RWPE1 (cell line): Measurements from ENCODE around the gene BAIAP2.
"Not testable (repeated sequence)": the region's sequence is repeated elsewhere in the genome, so short reads cannot be mapped to it uniquely, and the experiment has no call there.

Source experiments
- CTCF ChIA-PET: fragments of 350-600 bp; sonication (Branson Sonifier 250); formaldehyde crosslinking; extraction: SDS; loops from one replicate; lab custom pipeline; 2021; lab: Yijun Ruan, JAX
- POLR2A ChIA-PET: fragments of 400-600 bp; formaldehyde crosslinking; extraction: SDS; loops from one replicate; lab custom pipeline; 2020; ENCODE audit warnings: antibody characterized with exemption; ENCODE audit not compliant: low non-redundant PET; lab: Yijun Ruan, JAX
- DNase-seq: peaks from one replicate; pipeline ENCODE4 v3.0.0; 2012; ENCODE audit warnings: low spot score
- H3K27ac ChIP-seq: fragments of 450-650 bp; 2 replicates; pipeline ENCODE4 v1.5.1; 2017
- TF ChIP-seq, protein P1 (sequence below): fragments of 450-650 bp; conservative IDR thresholded peaks from 2 replicates; pipeline ENCODE4 v1.5.1; 2017; ENCODE audit warnings: low read depth, mild to moderate bottlenecking

Gene BAIAP2

GRCh38 chr17:81150377-81151077 is 115.6 kb downstream of the BAIAP2 start:
- TF ChIP-seq, protein P1, sequence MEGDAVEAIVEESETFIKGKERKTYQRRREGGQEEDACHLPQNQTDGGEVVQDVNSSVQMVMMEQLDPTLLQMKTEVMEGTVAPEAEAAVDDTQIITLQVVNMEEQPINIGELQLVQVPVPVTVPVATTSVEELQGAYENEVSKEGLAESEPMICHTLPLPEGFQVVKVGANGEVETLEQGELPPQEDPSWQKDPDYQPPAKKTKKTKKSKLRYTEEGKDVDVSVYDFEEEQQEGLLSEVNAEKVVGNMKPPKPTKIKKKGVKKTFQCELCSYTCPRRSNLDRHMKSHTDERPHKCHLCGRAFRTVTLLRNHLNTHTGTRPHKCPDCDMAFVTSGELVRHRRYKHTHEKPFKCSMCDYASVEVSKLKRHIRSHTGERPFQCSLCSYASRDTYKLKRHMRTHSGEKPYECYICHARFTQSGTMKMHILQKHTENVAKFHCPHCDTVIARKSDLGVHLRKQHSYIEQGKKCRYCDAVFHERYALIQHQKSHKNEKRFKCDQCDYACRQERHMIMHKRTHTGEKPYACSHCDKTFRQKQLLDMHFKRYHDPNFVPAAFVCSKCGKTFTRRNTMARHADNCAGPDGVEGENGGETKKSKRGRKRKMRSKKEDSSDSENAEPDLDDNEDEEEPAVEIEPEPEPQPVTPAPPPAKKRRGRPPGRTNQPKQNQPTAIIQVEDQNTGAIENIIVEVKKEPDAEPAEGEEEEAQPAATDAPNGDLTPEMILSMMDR = no peak
- POLR2A ChIA-PET = interaction anchor here (0.7 kb wide), 1 partner anchor 80 kb away, joined by 14 read pairs; no protein-coding TSS in a partner anchor
- CTCF ChIA-PET = interaction anchor here (0.6 kb wide), 1 partner anchor 57 kb away, joined by 3 read pairs; no protein-coding TSS in a partner anchor
- no peak for DNase-seq
- H3K27ac ChIP-seq = no peak overlapping the region

DNA sequence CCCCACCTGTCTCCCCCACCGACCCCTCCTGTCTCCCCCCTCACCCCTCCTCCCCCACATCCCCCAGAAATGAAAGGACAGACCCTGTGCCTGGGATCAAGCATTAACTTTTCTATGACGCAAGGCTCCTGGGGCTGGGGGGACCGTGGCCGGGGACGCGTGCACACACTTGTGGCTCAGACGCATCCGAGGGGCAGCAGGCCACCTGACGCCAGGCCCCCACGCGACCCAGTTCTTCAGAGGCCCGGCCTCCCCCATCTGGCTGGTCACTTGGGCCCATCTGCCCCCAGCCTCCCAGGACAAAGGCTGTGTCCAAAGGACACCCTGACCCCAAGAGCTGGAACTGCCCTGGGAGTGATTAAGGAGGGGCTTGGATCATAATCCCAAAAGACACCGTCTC is 116.3 kb downstream of the BAIAP2 start:
- ChIA-PET POLR2A (no interaction called here), CTCF (interaction anchor here (0.7 kb wide), 1 partner anchor 977 kb away, joined by 3 read pairs; no protein-coding TSS in a partner anchor)
- TF ChIP-seq, protein P1 = no peak
- no peak for DNase-seq
- no peak overlapping the region for H3K27ac ChIP-seq

- TF ChIP-seq, protein P1 = no peak
- CTCF ChIA-PET = no interaction called here
- no peak for DNase-seq
- no peak overlapping the region for H3K27ac ChIP-seq
- POLR2A ChIA-PET = no interaction called here
Measured at GRCh38 chr17:81152288-81152828, 117.4 kb downstream of the BAIAP2 start.

DNA sequence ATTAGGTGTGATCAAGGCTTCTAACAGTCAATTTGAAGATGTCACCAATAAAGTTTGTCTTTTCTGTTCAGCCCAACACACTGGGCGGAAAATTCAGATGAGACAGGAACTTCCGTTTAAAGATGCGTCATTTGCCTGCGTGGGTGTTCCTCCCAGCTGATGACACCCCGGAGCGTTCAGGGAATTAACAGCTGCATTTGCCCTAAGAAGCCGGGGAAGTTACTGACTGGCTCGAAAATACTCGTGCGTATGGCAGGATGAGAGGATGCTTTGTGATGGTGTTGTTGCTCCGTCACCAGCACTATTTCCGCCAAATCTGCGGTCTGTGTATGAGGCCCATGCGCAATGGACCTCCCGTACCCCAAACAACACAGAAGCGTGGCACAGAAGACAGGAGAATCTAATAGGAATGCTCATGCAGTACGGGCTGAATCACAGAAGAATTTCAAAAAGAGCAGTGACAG is 118.4 kb downstream of the BAIAP2 start:
- TF ChIP-seq, protein P1 = no peak
- DNase-seq = no peak
- ChIA-PET CTCF (no interaction called here), POLR2A (no interaction called here)
- no peak overlapping the region for H3K27ac ChIP-seq

DNA sequence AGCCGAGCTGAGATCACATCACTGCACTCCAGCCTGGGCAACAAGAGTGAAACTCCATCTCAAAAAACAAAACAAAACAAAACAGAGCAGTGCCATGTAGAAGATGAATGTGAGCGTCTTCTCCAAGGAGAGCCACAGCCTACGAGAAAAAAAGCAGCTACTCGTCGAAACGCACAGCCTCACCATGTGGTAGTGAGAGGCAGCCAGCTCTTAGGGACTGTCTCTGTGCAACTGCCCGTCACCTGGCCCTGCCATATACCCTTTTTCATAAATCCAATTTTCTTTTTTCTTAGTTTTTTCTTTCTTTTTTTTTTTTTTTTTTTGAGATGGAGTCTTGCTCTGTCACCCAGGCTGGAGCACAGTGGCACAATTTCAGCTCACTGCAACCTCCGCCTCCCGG is 119.1 kb downstream of the BAIAP2 start:
- H3K27ac ChIP-seq, POLR2A ChIA-PET, DNase-seq: not testable (repeated sequence)
- CTCF ChIA-PET = interaction anchor here (0.6 kb wide), 1 partner anchor 37 kb away, joined by 4 read pairs; no protein-coding TSS in a partner anchor

DNA sequence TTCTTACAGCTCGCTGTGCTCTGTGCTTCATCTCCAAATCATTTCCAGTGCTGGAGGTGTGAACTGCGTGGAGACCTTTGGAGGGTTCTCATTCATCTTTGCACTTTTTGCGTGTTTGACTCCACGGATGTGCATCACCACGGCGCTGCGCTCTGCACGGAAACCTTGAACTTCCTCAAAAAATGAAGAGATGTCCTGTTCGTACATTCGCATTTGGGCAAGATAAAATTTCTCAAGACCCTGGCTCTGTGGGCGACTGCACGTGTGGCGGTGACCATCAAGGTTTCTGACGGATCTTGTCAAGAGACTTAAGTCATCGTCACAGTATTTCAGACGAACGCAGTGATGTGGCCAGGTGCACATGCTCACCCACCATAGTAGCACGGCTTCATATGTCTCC is 120.0 kb downstream of the BAIAP2 start:
- TF ChIP-seq, protein P1 = no peak
- CTCF ChIA-PET = interaction anchor here (0.6 kb wide), 1 partner anchor 22 kb away, joined by 3 read pairs; no protein-coding TSS in a partner anchor
- no peak overlapping the region for H3K27ac ChIP-seq
- DNase-seq = no peak
- POLR2A ChIA-PET = no interaction called here
